Type B pancreatic cell (in vitro differentiated cells): ENCODE results near the gene MAP7D2. TPM values are rescaled to one million over a fixed set of nuclear protein-coding genes. Genes with fewer than 3 reads are reported as not detected.

Experiments used
- DNase-seq: peaks from one replicate; pipeline ENCODE4 v3.0.0; 2021; ENCODE audit warnings: mixed read lengths; ENCODE audit not compliant: unreplicated experiment; ENCODE audit errors: extremely low spot score
- H3K27ac Mint-ChIP-seq: 2 replicates; pipeline ENCODE4 v1.8.0; 2021; ENCODE audit warnings: mild to moderate bottlenecking, mixed read lengths
- H3K27me3 Mint-ChIP-seq: 2 replicates; pipeline ENCODE4 v1.8.0; 2021; ENCODE audit warnings: mixed read lengths
- H3K36me3 Mint-ChIP-seq: 2 replicates; pipeline ENCODE4 v1.8.0; 2021; ENCODE audit warnings: mixed read lengths
- H3K4me1 Mint-ChIP-seq: one replicate; pipeline ENCODE4 v1.8.0; 2021; ENCODE audit warnings: mixed read lengths; ENCODE audit not compliant: unreplicated experiment
- H3K4me3 Mint-ChIP-seq: 2 replicates; pipeline ENCODE4 v1.8.0; 2021; ENCODE audit warnings: mild to moderate bottlenecking, mixed read lengths
- H3K9me3 Mint-ChIP-seq: 2 replicates; pipeline ENCODE4 v1.8.0; 2021; ENCODE audit warnings: mixed read lengths
- CTCF ChIP-seq: fragments of 200-600 bp; sonication (generic); conservative IDR thresholded peaks from 2 replicates; pipeline ENCODE4 v1.5.0; 2021; ENCODE audit warnings: antibody characterized with exemption, mild to moderate bottlenecking
- total RNA-seq: library from RNA; stranded (reverse); gene quantifications from 2 replicates; pipeline ENCODE4 v1.2.1, GENCODE V29; 2021; ENCODE audit warnings: low replicate concordance

MAP7D2 gene
- total RNA-seq, 1 donor from 2014 or later, result 2.0 TPM

DNA sequence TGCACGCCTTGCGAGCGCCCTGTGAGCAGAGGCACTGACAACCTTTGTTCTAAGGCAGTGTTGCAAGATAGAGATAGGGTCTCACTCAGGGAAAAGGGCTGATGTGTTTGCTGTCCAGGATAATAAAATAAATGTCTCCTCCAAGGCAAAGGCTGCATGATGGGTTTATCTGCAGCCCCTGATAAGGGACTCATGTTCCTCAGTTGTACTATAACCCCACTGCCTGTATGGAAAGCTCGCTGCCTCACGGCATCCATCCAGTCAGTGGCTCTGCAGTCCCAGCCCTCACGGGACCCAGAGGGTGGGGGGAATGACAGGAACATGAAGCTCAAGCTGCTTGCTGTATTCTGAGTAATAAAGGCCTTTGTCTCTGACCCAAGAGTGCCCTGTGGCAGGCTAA lies 148.4 kb downstream of the MAP7D2 start:
- Mint-ChIP-seq H3K9me3 (no peaks in the 10 kb centered on the region), H3K4me1 (no peaks in the 10 kb centered on the region), H3K4me3 (no peak overlapping the region), H3K27ac (no peak overlapping the region), H3K27me3 (no peaks in the 10 kb centered on the region), H3K36me3 (peaks cover 6% of the 10 kb centered on the region)
- no peak for DNase-seq
- TF ChIP-seq CTCF, result no peak

DNA sequence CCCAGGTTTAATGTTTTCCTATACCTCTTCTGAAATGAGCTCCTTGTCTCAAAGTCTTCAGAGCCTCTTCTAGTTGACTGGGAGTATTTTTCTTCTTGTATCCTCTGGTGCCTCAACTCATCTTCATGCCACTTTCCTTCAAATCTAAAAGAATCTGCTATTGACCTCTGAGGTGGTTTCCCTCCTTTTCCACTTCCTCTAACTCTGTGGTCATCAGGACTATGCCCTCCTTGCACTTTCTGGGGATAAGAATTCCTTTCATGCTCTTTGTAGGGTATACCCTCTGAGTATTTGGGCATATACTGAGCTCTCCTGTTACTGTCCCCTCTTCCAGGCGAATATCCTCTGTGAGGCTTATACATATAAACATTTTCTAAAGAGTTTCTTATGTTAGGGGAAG lies 150.7 kb downstream of the MAP7D2 start:
- Mint-ChIP-seq H3K36me3 (peaks cover 6% of the 10 kb centered on the region), H3K4me1 (no peaks in the 10 kb centered on the region), H3K4me3 (no peak overlapping the region), H3K9me3 (no peaks in the 10 kb centered on the region), H3K27me3 (no peaks in the 10 kb centered on the region), H3K27ac (no peak overlapping the region)
- no peak for TF ChIP-seq CTCF
- no peak for DNase-seq

DNA sequence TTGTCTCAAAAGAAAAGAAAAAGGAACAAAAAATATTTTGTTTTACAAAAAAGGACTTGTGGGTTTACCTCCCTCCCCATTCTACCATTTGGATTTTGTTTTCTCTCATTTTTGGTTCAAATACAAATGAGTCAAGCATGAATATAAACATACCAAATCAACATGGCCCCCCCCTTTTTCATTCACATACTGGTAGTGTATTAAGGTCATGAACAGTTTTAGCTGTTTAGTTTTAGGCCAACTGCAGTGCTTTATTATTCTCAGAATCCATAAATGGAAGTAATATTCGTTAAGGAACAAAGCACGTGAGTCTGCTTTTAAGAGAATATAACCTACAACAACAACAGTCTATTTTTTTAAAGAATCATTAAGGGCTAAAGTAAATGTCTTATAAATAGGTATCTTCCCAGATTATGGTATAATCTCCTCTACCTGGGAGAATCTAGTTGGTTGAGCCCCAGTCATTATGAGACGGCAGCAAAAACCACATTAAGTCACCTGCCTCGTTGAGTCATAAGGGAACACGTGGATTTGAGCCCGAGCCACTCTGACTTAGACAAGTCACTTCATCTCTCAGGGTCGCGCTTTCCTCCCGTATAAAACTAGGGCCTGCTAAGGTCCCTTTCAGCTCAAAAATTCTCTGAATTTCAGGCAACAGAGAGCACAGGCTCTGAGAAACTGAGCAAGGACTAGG lies 152.5 kb downstream of the MAP7D2 start:
- no peak for DNase-seq

GRCh38 chrX:19960913-19961312 lies 155.8 kb downstream of the MAP7D2 start:
- Mint-ChIP-seq H3K36me3 (peaks cover 6% of the 10 kb centered on the region), H3K4me3 (no peak overlapping the region), H3K27me3 (no peaks in the 10 kb centered on the region), H3K9me3 (no peaks in the 10 kb centered on the region), H3K27ac (no peak overlapping the region), H3K4me1 (no peaks in the 10 kb centered on the region)
- TF ChIP-seq CTCF, result no peak
- no peak for DNase-seq

More for the DNA sequence above, 152.5 kb downstream of the MAP7D2 start:
- no peak for TF ChIP-seq CTCF
- Mint-ChIP-seq H3K27ac (no peak overlapping the region), H3K36me3 (peaks cover 6% of the 10 kb centered on the region), H3K27me3 (no peaks in the 10 kb centered on the region), H3K4me3 (no peak overlapping the region), H3K4me1 (no peaks in the 10 kb centered on the region), H3K9me3 (no peaks in the 10 kb centered on the region)

DNA sequence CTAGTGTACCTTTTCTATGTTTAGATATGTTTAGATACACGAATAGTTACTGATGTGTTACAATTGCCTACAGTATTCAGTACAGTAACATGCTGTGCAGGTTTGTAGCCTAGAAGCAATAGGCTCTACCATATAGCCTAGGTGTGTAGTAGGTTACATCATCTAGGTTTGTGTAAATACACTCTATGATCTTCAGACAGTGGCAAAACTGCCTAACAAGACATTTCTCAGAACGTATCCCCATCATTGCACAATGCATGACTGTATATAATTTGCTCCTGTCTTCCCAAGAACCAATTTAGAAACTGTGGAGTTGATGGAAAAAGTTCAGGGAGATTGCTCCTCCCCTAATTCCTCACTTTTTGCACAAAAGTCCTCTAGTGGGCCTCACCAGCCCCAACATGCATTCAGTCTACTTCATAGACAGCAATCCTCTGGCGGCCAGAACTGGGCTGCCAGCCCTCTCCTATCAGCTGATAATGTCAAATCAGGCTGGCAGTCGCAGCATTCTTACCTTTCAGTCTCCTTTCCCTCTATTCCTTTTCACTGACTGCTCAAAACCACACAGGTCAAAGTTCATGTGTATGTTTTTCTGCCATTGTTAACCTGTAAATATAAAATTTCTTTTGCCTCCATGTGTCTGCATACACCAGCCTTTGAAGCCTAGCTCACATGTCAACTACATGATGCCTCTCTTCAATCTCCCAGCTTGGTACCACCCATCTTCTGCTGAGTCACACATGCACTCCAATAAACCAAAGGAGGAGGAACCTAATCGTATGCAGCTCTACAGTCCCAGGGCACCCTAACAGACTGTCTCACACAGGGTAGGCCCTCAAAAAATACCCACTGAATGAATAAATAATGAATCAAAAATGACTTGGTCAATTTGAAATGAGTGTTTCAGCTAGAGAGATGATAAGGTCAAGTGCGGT lies 157.9 kb downstream of the MAP7D2 start:
- no peak for DNase-seq
- H3K36me3 Mint-ChIP-seq, result no peaks in the 10 kb centered on the region
- H3K4me1 Mint-ChIP-seq, result no peaks in the 10 kb centered on the region
- no peak overlapping the region for H3K27ac Mint-ChIP-seq
- H3K4me3 Mint-ChIP-seq, result no peak overlapping the region
- TF ChIP-seq CTCF, result no peak
- H3K27me3 Mint-ChIP-seq, result no peaks in the 10 kb centered on the region
- H3K9me3 Mint-ChIP-seq, result no peaks in the 10 kb centered on the region
